HepG2 (cell line): ENCODE results near the gene VDAC2. TPM values are rescaled to one million over a fixed set of nuclear protein-coding genes. Genes with fewer than 3 reads are reported as not detected.

Source experiments
- NFKB2 ChIP-seq: sonication (generic); formaldehyde crosslinking; IDR thresholded peaks from 2 replicates; pipeline ENCODE4 v1.4.0; 2020; ENCODE audit warnings: missing genetic modification reagents, borderline replicate concordance
- NFYB ChIP-seq: sonication (generic); formaldehyde crosslinking; IDR thresholded peaks from 2 replicates; pipeline ENCODE4 v1.4.0; 2020; ENCODE audit warnings: missing genetic modification reagents
- NRL ChIP-seq: sonication (generic); formaldehyde crosslinking; IDR thresholded peaks from 2 replicates; pipeline ENCODE4 v1.5.0; 2020; ENCODE audit warnings: missing genetic modification reagents, mild to moderate bottlenecking, moderate library complexity, borderline replicate concordance
- RFX5 ChIP-seq: IDR thresholded peaks from 2 replicates; pipeline ENCODE4 v1.6.1; 2011; ENCODE audit warnings: low read depth, low read length, improper control_type of control experiment
- SAP130 ChIP-seq: IDR thresholded peaks from 2 replicates; pipeline ENCODE4 v1.6.1; 2016; ENCODE audit warnings: low read depth
- SIX4 ChIP-seq: sonication (generic); formaldehyde crosslinking; IDR thresholded peaks from 2 replicates; pipeline ENCODE4 v1.4.0; 2020; ENCODE audit warnings: missing genetic modification reagents
- SMAD1 ChIP-seq: sonication (generic); formaldehyde crosslinking; IDR thresholded peaks from 2 replicates; pipeline ENCODE4 v1.4.0; 2020; ENCODE audit warnings: missing genetic modification reagents, low read depth, mild to moderate bottlenecking, borderline replicate concordance
- ZFAT ChIP-seq: sonication (generic); formaldehyde crosslinking; conservative IDR thresholded peaks from 2 replicates; pipeline ENCODE4 v1.8.1; 2023; ENCODE audit warnings: missing genetic modification reagents, inconsistent platforms
- ZFY ChIP-seq: sonication (generic); formaldehyde crosslinking; IDR thresholded peaks from 2 replicates; pipeline ENCODE4 v1.4.0; 2020; ENCODE audit warnings: missing genetic modification reagents
- ZNF296 ChIP-seq: sonication (generic); formaldehyde crosslinking; conservative IDR thresholded peaks from 2 replicates; pipeline ENCODE4 v1.5.0; 2020; ENCODE audit warnings: mild to moderate bottlenecking, missing genetic modification reagents
- ZNF350 ChIP-seq: sonication (generic); formaldehyde crosslinking; IDR thresholded peaks from 2 replicates; pipeline ENCODE4 v1.4.0; 2020; ENCODE audit warnings: mild to moderate bottlenecking, low read depth, missing genetic modification reagents, borderline replicate concordance
- ZNF768 ChIP-seq: sonication (generic); formaldehyde crosslinking; IDR thresholded peaks from 2 replicates; pipeline ENCODE4 v1.4.0; 2020; ENCODE audit warnings: missing genetic modification reagents
- polyA plus RNA-seq, 8 experiments: library from polyadenylated mRNA; depleted of rRNA in 3 of 8; stranded (reverse) in 7 of 8; unstranded in 1 of 8; fragments of >200 nt; fragmentation: Illumina TruSeq in 4 of 8; extraction: Trizol in 4 of 8; gene quantifications; 2 replicates each; pipeline versions ENCODE4 v1.2.1 to v1.2.3, GENCODE V29; 2011 to 2016; ENCODE audit warnings: low read depth in 4 of 8, missing spikeins in 1 of 8, mixed read lengths in 1 of 8; ENCODE audit not compliant: insufficient read depth in 1 of 8
- total RNA-seq, 5 experiments: library from RNA; depleted of rRNA; stranded (reverse); fragments of >200 nt; fragmentation: Illumina TruSeq; extraction: Trizol; gene quantifications; 2 replicates each; pipeline ENCODE4 v1.2.3, GENCODE V29; 2016; ENCODE audit warnings: low read depth in 1 of 5
- TF ChIP-seq, protein P1 (sequence below): IDR thresholded peaks from 2 replicates; pipeline ENCODE4 v1.6.1; 2016; ENCODE audit warnings: missing genetic modification reagents, missing compliant biosample characterization
- TF ChIP-seq, protein P2 (sequence below): sonication (generic); formaldehyde crosslinking; IDR thresholded peaks from 2 replicates; pipeline ENCODE4 v1.5.0; 2020; ENCODE audit warnings: mild to moderate bottlenecking, low read depth, missing genetic modification reagents, borderline replicate concordance
- TF ChIP-seq, protein P3 (sequence below): sonication (generic); formaldehyde crosslinking; IDR thresholded peaks from 2 replicates; pipeline ENCODE4 v1.4.0; 2020; ENCODE audit warnings: missing genetic modification reagents; ENCODE audit errors: not compliant biosample characterization
- TF ChIP-seq, protein P4 (sequence below): sonication (generic); formaldehyde crosslinking; IDR thresholded peaks from 2 replicates; pipeline ENCODE4 v1.9.0; 2021; ENCODE audit warnings: missing genetic modification reagents, mild to moderate bottlenecking, borderline replicate concordance
- TF ChIP-seq, protein P5 (sequence below): IDR thresholded peaks from 2 replicates; pipeline ENCODE4 v1.6.1; 2016; ENCODE audit warnings: low read depth, borderline replicate concordance
- TF ChIP-seq, protein P6 (sequence below): sonication (generic); formaldehyde crosslinking; IDR thresholded peaks from 2 replicates; pipeline ENCODE4 v1.4.0; 2020; ENCODE audit warnings: missing genetic modification reagents

Gene VDAC2
- total and polyA plus RNA-seq, 2 of the 13 experiments (the other 11 are each of a cell fraction or from before 2014, with no cell fraction given), result 67.9 to 222 TPM

DNA sequence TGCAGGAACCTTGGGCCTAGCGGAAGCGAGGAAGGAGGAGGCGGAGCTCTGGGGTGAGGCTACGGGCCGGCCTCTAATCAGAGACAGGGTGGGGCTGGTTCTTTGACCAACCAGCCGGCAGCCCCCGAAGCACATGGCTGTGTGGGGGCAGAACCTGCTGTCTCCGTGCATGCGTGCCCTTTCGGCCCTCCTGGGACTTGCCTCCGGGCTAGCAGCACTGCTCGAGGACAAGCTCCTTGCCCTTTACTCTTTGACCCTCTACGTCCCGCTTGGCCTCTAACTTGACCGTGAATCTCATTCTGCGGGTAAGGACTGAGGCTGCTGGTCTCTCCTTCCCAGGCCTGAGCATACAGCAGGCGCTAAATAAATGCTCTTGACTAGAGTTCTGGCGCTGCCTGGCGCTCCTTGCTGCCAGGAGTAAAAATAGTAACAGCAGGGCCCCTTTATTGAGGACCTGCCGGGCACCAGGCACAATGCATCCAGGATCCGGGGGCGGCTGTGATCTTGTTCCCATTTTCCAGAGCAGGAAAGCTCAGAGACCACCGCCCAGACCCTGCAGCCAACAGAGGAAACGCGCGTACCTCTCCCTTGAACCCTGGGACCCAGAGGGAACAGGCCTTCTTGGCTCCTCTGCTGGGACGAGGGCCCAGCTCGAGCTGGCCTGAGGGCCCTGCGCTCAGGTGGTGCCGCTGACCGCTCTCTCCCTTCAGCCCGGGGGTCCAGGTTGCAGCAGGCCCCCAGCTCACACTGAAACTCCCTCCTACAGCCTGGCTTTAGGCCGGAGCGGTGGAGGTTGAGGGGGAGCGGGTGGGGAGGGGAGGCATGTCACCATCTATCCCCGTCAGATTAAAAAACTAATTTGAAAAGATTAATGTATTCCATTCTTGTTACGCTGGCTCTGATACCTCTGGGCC lies 27.8 kb downstream of the VDAC2 start (continued):
- TF ChIP-seq, protein P1, sequence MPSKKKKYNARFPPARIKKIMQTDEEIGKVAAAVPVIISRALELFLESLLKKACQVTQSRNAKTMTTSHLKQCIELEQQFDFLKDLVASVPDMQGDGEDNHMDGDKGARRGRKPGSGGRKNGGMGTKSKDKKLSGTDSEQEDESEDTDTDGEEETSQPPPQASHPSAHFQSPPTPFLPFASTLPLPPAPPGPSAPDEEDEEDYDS, result 0 out of 2 replicates have a peak, but pooled peaks have one; percentile 12
- TF ChIP-seq RFX5, result no peak
- TF ChIP-seq, protein P2, sequence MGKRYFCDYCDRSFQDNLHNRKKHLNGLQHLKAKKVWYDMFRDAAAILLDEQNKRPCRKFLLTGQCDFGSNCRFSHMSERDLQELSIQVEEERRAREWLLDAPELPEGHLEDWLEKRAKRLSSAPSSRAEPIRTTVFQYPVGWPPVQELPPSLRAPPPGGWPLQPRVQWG (CRISPR knock-in tag), result no peak
- TF ChIP-seq, protein P3, sequence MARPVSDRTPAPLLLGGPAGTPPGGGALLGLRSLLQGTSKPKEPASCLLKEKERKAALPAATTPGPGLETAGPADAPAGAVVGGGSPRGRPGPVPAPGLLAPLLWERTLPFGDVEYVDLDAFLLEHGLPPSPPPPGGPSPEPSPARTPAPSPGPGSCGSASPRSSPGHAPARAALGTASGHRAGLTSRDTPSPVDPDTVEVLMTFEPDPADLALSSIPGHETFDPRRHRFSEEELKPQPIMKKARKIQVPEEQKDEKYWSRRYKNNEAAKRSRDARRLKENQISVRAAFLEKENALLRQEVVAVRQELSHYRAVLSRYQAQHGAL, result no peak
- TF ChIP-seq ZFAT (CRISPR knock-in tag), result no peak
- TF ChIP-seq, protein P4, sequence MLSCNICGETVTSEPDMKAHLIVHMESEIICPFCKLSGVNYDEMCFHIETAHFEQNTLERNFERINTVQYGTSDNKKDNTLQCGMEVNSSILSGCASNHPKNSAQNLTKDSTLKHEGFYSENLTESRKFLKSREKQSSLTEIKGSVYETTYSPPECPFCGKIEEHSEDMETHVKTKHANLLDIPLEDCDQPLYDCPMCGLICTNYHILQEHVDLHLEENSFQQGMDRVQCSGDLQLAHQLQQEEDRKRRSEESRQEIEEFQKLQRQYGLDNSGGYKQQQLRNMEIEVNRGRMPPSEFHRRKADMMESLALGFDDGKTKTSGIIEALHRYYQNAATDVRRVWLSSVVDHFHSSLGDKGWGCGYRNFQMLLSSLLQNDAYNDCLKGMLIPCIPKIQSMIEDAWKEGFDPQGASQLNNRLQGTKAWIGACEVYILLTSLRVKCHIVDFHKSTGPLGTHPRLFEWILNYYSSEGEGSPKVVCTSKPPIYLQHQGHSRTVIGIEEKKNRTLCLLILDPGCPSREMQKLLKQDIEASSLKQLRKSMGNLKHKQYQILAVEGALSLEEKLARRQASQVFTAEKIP (CRISPR knock-in tag), result no peak
- TF ChIP-seq, protein P5, sequence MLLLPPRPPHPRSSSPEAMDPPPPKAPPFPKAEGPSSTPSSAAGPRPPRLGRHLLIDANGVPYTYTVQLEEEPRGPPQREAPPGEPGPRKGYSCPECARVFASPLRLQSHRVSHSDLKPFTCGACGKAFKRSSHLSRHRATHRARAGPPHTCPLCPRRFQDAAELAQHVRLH (CRISPR knock-in tag), result 0 out of 2 replicates have a peak, but pooled peaks have one; percentile 16
- TF ChIP-seq SMAD1 (CRISPR knock-in tag), result no peak
- TF ChIP-seq ZNF296 (CRISPR knock-in tag), result no peak
- TF ChIP-seq NFYB (CRISPR knock-in tag), result 0 out of 2 replicates have a peak, but pooled peaks have one; percentile 33
- TF ChIP-seq NFKB2, result no peak
- no peak for TF ChIP-seq ZNF768 (CRISPR knock-in tag)
- TF ChIP-seq, protein P6, sequence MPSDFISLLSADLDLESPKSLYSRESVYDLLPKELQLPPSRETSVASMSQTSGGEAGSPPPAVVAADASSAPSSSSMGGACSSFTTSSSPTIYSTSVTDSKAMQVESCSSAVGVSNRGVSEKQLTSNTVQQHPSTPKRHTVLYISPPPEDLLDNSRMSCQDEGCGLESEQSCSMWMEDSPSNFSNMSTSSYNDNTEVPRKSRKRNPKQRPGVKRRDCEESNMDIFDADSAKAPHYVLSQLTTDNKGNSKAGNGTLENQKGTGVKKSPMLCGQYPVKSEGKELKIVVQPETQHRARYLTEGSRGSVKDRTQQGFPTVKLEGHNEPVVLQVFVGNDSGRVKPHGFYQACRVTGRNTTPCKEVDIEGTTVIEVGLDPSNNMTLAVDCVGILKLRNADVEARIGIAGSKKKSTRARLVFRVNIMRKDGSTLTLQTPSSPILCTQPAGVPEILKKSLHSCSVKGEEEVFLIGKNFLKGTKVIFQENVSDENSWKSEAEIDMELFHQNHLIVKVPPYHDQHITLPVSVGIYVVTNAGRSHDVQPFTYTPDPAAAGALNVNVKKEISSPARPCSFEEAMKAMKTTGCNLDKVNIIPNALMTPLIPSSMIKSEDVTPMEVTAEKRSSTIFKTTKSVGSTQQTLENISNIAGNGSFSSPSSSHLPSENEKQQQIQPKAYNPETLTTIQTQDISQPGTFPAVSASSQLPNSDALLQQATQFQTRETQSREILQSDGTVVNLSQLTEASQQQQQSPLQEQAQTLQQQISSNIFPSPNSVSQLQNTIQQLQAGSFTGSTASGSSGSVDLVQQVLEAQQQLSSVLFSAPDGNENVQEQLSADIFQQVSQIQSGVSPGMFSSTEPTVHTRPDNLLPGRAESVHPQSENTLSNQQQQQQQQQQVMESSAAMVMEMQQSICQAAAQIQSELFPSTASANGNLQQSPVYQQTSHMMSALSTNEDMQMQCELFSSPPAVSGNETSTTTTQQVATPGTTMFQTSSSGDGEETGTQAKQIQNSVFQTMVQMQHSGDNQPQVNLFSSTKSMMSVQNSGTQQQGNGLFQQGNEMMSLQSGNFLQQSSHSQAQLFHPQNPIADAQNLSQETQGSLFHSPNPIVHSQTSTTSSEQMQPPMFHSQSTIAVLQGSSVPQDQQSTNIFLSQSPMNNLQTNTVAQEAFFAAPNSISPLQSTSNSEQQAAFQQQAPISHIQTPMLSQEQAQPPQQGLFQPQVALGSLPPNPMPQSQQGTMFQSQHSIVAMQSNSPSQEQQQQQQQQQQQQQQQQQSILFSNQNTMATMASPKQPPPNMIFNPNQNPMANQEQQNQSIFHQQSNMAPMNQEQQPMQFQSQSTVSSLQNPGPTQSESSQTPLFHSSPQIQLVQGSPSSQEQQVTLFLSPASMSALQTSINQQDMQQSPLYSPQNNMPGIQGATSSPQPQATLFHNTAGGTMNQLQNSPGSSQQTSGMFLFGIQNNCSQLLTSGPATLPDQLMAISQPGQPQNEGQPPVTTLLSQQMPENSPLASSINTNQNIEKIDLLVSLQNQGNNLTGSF (CRISPR knock-in tag), result no peak
- no peak for TF ChIP-seq SIX4 (CRISPR knock-in tag)
- peak; percentile 27; the same call in 1 of the 2 replicates for TF ChIP-seq SAP130 (CRISPR knock-in tag)
- 0 out of 2 replicates have a peak, but pooled peaks have one; percentile 9 for TF ChIP-seq NRL (CRISPR knock-in tag)
- no peak for TF ChIP-seq ZNF350
- TF ChIP-seq ZFY (CRISPR knock-in tag), result 0 out of 2 replicates have a peak, but pooled peaks have one; percentile 32
